NCI-H146 treated with DMSO at 0.1 percent for 48 hours (cell line): ENCODE results near the gene TPK1.
"Not testable (repeated sequence)": the region's sequence is repeated elsewhere in the genome, so short reads cannot be mapped to it uniquely, and the experiment has no call there.

Experiments used
- DNase-seq: peaks from one replicate; lab custom pipeline; 2025; ENCODE audit not compliant: unreplicated experiment; lab: John Stamatoyannopoulos, UW

TPK1 gene

DNA sequence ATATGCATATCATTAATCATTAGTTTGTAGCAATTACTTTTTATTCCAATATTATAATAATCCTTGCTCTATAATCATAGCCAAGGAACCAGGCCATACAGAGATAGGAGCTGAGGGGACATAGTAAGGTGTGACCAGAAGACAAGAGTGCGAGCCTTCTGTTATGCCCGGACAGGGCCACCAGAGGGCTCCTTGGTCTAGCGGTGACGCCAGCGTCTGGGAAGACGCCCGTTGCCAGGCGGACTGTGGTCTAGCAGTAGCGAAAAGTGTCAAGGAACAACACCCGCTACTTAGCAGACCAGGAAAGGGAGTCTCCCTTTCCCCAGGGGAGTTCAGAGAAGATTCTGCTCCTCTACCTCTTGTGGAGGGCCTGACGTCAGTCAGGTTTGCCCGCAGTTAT is 109.0 kb downstream of the TPK1 start:
- DNase-seq = not testable (repeated sequence)

- DNase-seq = no peak
Measured at GRCh38 chr7:144725070-144725469, 110.8 kb downstream of the TPK1 start.

DNA sequence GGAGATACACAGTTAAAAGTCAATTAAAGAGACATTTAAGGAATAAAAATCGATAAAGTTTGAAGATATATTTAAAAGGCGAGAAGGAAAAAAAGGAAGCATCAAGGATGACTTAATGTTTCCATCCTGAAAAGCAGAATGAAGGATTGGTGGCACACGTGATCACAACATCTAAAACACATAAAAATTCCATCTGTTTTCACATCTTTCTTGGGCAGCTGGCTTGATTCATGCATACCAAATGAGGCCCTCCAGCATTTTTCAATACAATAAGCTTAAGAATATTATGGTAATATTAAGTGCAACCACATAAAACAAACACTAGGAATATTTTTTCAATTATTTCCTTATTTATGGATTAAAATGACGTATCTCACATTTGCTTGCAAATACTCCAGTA is 112.6 kb downstream of the TPK1 start:
- no peak for DNase-seq

GRCh38 chr7:144720710-144721109 is 115.1 kb downstream of the TPK1 start:
- DNase-seq = no peak

GRCh38 chr7:144720149-144720548 is 115.7 kb downstream of the TPK1 start:
- DNase-seq = no peak

- DNase-seq = no peak
Measured at GRCh38 chr7:144717720-144718119, 118.1 kb downstream of the TPK1 start.

- DNase-seq = no peak
Measured at GRCh38 chr7:144713850-144714249, 122.0 kb downstream of the TPK1 start.

DNA sequence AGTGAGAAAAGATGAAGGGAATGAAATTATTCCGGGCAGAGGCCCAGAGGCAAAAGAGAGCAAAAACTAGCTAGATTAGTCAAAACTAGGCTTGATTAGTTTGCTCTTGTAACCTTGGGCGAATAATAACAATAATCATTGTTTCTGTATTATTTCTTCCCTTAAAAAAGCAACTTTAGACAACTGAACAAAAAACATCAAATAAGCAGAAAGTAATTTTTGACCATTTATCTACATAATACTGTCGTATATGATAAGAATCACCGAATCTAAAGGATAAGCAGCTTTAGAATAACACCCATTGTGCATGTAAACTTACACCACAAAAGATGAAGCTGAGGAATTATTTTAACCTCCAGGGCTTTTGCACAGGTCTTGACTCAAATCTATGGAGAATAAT is 125.1 kb downstream of the TPK1 start:
- no peak for DNase-seq

- DNase-seq = no peak
Measured at GRCh38 chr7:144709066-144709465, 126.8 kb downstream of the TPK1 start.

DNA sequence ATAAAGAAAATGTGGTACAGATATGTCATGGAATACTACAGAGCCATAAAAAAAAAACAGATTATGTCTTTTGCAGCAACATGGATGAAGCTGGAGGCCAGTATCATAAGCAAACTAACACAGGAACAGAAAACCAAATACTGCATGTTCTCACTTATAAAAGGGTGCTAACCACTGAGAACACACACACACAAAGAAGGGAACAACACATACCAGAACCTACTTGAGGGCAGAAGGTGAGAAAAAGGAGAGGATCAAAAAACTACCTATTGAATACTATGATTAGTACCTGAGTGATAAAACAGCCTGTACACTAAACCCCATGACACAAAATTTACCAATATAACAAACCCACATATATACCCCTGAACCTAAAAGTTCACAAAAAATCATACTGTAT is 144.6 kb downstream of the TPK1 start:
- DNase-seq = no peak

GRCh38 chr7:144682581-144683280 is 153.1 kb downstream of the TPK1 start:
- DNase-seq = no peak

GRCh38 chr7:144676492-144676891 is 159.4 kb downstream of the TPK1 start:
- no peak for DNase-seq

- DNase-seq = no peak
Measured at GRCh38 chr7:144674550-144674949, 161.3 kb downstream of the TPK1 start.

GRCh38 chr7:144672869-144673268 is 163.0 kb downstream of the TPK1 start:
- DNase-seq = no peak

GRCh38 chr7:144671429-144671828 is 164.4 kb downstream of the TPK1 start:
- no peak for DNase-seq

DNA sequence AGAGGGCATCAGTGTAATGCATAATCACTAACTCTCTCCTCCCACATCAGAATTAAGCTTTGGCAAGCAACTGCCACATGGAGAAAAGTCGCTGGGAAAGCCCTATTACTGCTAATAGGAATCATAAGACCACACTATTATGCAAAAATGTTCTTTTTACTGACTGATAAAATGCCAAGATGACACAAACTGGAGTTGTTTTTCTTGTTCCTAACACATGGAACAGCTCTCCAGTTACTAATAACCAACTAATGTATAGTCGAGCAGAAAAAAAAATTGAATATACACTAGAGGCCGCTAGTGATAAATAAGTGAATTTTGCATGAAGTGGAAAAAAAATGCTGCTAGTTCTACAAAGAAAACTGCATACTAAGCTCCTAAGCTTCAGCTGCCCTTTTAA is 165.6 kb downstream of the TPK1 start:
- DNase-seq = no peak

- no peak for DNase-seq
Measured at GRCh38 chr7:144668503-144668902, 167.3 kb downstream of the TPK1 start.

GRCh38 chr7:144665689-144666381 is 170.0 kb downstream of the TPK1 start:
- DNase-seq = no peak

GRCh38 chr7:144659211-144659610 is 176.6 kb downstream of the TPK1 start:
- no peak for DNase-seq

GRCh38 chr7:144656965-144657517 is 178.8 kb downstream of the TPK1 start:
- DNase-seq = no peak

DNA sequence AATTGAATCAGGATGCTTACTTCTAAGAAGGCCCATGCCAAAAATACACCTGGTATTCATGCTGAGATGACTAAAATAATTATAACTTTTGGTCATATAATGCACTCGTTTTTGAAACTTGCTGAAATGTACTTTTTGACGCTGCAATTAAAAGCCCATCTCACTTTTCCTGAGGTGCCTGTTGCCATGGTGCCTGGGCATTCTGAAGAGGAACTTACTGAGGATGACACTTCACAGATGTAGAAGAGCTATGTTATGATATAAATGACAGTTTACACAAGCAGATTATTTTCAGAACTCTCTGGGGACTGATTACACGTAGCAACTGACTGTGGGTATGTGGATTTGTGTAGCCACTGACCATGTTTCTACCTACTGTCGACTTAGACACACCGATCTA is 182.4 kb downstream of the TPK1 start:
- no peak for DNase-seq

DNA sequence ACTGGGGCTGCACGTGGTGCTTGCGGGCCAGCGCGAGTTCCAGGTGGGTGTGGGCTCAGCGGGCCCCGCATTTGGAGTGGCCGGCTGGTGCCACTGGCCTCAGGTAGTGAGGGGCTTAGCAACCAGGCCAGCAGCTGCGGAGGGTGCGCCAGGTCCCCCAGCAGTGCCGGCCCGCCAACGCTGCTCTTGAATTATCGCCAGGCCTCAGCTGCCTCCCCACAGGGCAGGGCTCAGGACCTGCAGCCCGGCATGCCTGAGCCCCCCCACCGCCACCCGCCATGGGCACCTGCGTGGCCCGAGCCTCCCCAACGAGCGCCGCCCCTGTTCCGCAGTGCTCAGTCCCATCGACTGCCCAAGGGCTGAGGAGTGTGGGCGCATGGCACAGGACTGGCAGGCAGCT is 185.4 kb downstream of the TPK1 start:
- no peak for DNase-seq
